T-cell (primary cell): ENCODE data around the gene EHF. TPM values are rescaled to one million over a fixed set of nuclear protein-coding genes. Genes with fewer than 3 reads are reported as not detected.

Experiments
- ATAC-seq, 4 experiments: fragments of 200-7000 bp in 3 of 4; fragments of 150-1000 bp in 1 of 4; cut with Tn5 transposase; replicated peaks in 1 of 4; 1 replicate in 3 of 4; 2 replicates in 1 of 4; pipeline ENCODE4 v1.10.0; 2021; ENCODE audit warnings: moderate library complexity in 3 of 4, mild to moderate bottlenecking in 2 of 4, moderate number of reproducible peaks in 1 of 4
- CTCF ChIA-PET, 2 donors: fragments of 300-600 bp; sonication (Branson Sonifier 250); formaldehyde crosslinking; loops; one replicate each; lab custom pipeline; 2022; ENCODE audit warnings: antibody characterized with exemption in 2 of 2; lab: Charles Lee
- POLR2A ChIA-PET, 2 donors: fragments of 300-600 bp; sonication (Branson Sonifier 250); formaldehyde crosslinking; loops; one replicate each; lab custom pipeline; 2022; ENCODE audit warnings: antibody characterized with exemption in 2 of 2; lab: Charles Lee
- DNase-seq, 35 experiments: peaks; one replicate each; pipeline versions ENCODE4 v3.0.0 to v3.0.0-alpha.2; 2013 to 2023
- H3K27ac ChIP-seq: one replicate; pipeline ENCODE4 v1.5.1; 2013; ENCODE audit warnings: low read length
- H3K27me3 ChIP-seq, 2 experiments: replicated peaks in 1 of 2; 1 replicate in 1 of 2; 2 replicates in 1 of 2; pipeline versions ENCODE4 v1.6.1 to v1.7.0; 2013; ENCODE audit warnings: low read length in 1 of 2, mixed read lengths in 1 of 2; ENCODE audit not compliant: control insufficient read depth in 2 of 2, insufficient read depth in 2 of 2; ENCODE audit errors: extremely low read depth in 1 of 2
- H3K36me3 ChIP-seq, 2 donors: 1 replicate in 1 of 2; 2 replicates in 1 of 2; pipeline versions ENCODE4 v1.6.1 to v1.7.0; 2013; ENCODE audit warnings: low read length in 1 of 2; ENCODE audit not compliant: control insufficient read depth in 2 of 2, insufficient read depth in 1 of 2; ENCODE audit errors: extremely low read depth in 1 of 2
- H3K4me1 ChIP-seq, 2 experiments: 1 replicate in 1 of 2; 2 replicates in 1 of 2; pipeline versions ENCODE4 v1.6.1 to v1.7.0; 2013; ENCODE audit warnings: low read length in 2 of 2, mixed read lengths in 1 of 2; ENCODE audit not compliant: insufficient read depth in 2 of 2, control insufficient read depth in 1 of 2; ENCODE audit errors: extremely low read depth in 1 of 2
- H3K4me3 ChIP-seq, 2 donors: 1 replicate in 1 of 2; 2 replicates in 1 of 2; pipeline versions ENCODE4 v1.5.1 to v1.7.0; 2013; ENCODE audit warnings: mild to moderate bottlenecking in 2 of 2, low read length in 1 of 2, moderate library complexity in 1 of 2; ENCODE audit not compliant: control insufficient read depth in 1 of 2; ENCODE audit errors: extremely low read depth in 1 of 2
- H3K9me3 ChIP-seq: 2 replicates; pipeline ENCODE4 v1.7.0; 2013
- H3K27ac Mint-ChIP-seq, 2 donors: one replicate each; pipeline ENCODE4 v1.8.0; 2020 to 2021; ENCODE audit warnings: mild to moderate bottlenecking in 2 of 2, mixed read lengths in 2 of 2
- H3K27me3 Mint-ChIP-seq, 2 donors: one replicate each; pipeline ENCODE4 v1.8.0; 2021 to 2022; ENCODE audit warnings: mixed read lengths in 2 of 2
- H3K36me3 Mint-ChIP-seq: one replicate; pipeline ENCODE4 v1.8.0; 2021; ENCODE audit warnings: mixed read lengths
- H3K4me1 Mint-ChIP-seq, 3 donors: one replicate each; pipeline ENCODE4 v1.8.0; 2020 to 2022; ENCODE audit warnings: mixed read lengths in 3 of 3, mild to moderate bottlenecking in 1 of 3
- H3K4me3 Mint-ChIP-seq, 3 donors: one replicate each; pipeline ENCODE4 v1.8.0; 2020 to 2022; ENCODE audit warnings: mild to moderate bottlenecking in 3 of 3, mixed read lengths in 3 of 3, moderate library complexity in 3 of 3
- H3K9me3 Mint-ChIP-seq, 3 donors: one replicate each; pipeline ENCODE4 v1.8.0; 2020 to 2022; ENCODE audit warnings: mixed read lengths in 3 of 3
- WGBS: methylation state at CpG from one replicate; pipeline ENCODE4 v1.1.5; 2013; ENCODE audit warnings: missing lambda C conversion rate; ENCODE audit not compliant: insufficient coverage; 5-methylcytosine and 5-hydroxymethylcytosine counted together
- total RNA-seq, 35 experiments: library from RNA in 6 of 35; stranded (reverse) in 6 of 35; fragments of 120-200 nt in 1 of 35; gene quantifications; one replicate each; pipeline versions ENCODE4 v1.2.1 to v1.2.4 and lab custom pipeline; 2013 to 2026

The EHF gene
- total RNA-seq, 5 donors from 2014 or later (not counting 1 experiment from before 2014, with no cell fraction given): 0.30 to 0.47 (median 0.43) TPM; not detected in 2

DNA sequence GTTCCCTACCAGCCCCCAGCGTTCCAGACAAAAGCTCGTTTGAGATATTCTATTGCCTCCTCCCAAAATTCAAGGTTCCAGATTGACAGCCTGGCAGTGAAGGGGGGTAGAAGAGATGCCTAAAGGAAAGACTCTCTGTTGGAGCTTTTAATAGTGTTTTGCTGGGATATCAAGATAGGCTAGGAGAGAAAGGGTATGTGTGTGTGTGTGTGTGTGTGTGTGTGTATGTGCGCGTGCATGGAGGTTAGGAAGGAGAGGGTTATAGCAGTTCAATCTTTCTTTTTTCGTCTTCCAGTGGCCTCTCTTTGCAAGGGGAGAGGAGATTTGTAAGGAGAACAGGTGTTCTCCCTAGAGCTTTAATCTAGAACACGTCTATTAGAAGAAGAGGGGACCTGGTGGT, 22.0 kb downstream of the EHF start:
- Histone ChIP-seq H3K9me3 (no peaks in the 10 kb centered on the region), H3K4me1 (no peaks in the 10 kb centered on the region), H3K36me3 (no peaks in the 10 kb centered on the region), H3K27me3 (peaks cover 0 to 20% of the 10 kb centered on the region in 2 experiments), H3K4me3 (no peak overlapping the region), H3K27ac (no peak overlapping the region)
- H3K27me3 Mint-ChIP-seq: peaks cover 14 to 18% of the 10 kb centered on the region in 2 donors
- no peaks in the 10 kb centered on the region for H3K36me3 Mint-ChIP-seq
- peaks cover 0 to 3% (median 0%) of the 10 kb centered on the region in 3 donors for H3K4me1 Mint-ChIP-seq
- no peaks in the 10 kb centered on the region for H3K9me3 Mint-ChIP-seq
- no peak overlapping the region for H3K27ac Mint-ChIP-seq
- ChIA-PET POLR2A (no interaction called here), CTCF (no interaction called here)
- ATAC-seq (no peak), DNase-seq (no peak)
- no peak overlapping the region for H3K4me3 Mint-ChIP-seq
- WGBS: 86% methylated on average over 3 of the region's 6 CpGs

DNA sequence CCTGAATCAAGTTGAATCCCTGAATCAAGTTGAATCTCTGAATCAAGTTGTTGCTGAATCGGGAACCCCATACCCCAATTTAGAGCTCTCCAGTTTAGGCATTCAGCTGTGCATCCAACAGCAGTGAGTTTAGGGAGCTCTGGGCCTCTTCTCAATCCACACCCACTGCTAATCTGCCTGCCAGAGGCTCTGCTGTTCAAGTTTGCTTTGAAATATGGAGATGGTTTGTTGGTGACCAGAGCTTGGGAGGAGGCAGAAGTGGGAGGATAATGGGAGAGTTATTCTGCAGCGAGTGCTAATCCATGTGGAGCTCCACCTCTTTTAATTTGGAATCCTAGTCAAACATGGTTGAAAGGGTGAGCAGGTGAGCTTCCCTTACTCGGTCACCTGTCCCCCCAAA, 22.4 kb downstream of the EHF start:
- H3K9me3 ChIP-seq: no peaks in the 10 kb centered on the region
- H3K36me3 Mint-ChIP-seq: no peaks in the 10 kb centered on the region
- H3K4me3 Mint-ChIP-seq: no peak overlapping the region
- ChIA-PET CTCF (no interaction called here), POLR2A (interaction anchor here in 1 of 2 donors (0.5 kb wide), 1 partner anchor 248 kb away, joined by 3 read pairs; no protein-coding TSS in a partner anchor)
- no peak overlapping the region for H3K4me3 ChIP-seq
- no peak overlapping the region for H3K27ac Mint-ChIP-seq
- H3K27ac ChIP-seq: no peak overlapping the region
- no peaks in the 10 kb centered on the region for H3K36me3 ChIP-seq
- no peaks in the 10 kb centered on the region for H3K9me3 Mint-ChIP-seq
- H3K27me3 ChIP-seq: peaks cover 0 to 19% of the 10 kb centered on the region in 2 experiments
- H3K27me3 Mint-ChIP-seq: peaks cover 14 to 18% of the 10 kb centered on the region in 2 donors
- no peak for ATAC-seq
- WGBS: 100% methylated on average over 1 of the region's 3 CpGs
- H3K4me1 Mint-ChIP-seq: peaks cover 0 to 5% (median 0%) of the 10 kb centered on the region in 3 donors
- H3K4me1 ChIP-seq: no peaks in the 10 kb centered on the region
- DNase-seq: no peak

DNA sequence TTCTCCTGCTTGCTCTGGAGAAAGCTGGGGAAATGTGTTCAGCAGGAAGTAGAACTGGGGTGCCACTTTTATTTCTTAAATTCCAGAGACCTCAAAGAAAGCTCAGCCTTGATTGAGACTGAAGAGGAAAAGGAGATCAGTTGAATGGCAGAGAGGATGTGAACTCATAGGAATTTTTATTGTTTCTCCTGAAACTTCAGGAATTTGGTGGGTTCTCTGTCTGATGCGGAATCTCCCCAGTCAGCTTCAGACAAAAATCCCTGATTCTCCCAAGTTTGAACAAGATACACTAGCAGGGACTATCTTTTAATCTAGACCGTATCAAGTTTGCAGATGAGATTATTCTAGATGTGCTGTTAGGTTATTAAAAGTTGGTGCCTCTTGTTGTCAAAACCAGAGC, 23.0 kb downstream of the EHF start:
- H3K4me3 Mint-ChIP-seq: no peak overlapping the region
- H3K36me3 ChIP-seq: no peaks in the 10 kb centered on the region
- no peak overlapping the region for H3K4me3 ChIP-seq
- ATAC-seq (no peak), DNase-seq (no peak)
- H3K27ac Mint-ChIP-seq: no peak overlapping the region
- no peaks in the 10 kb centered on the region for H3K9me3 Mint-ChIP-seq
- CTCF ChIA-PET: no interaction called here
- no CpG with 5 or more reads among the region's 2 CpGs for WGBS
- H3K27me3 ChIP-seq: peaks cover 0 to 17% of the 10 kb centered on the region in 2 experiments
- peaks cover 14 to 18% of the 10 kb centered on the region in 2 donors for H3K27me3 Mint-ChIP-seq
- H3K4me1 ChIP-seq: no peaks in the 10 kb centered on the region
- POLR2A ChIA-PET: interaction anchor here in 1 of 2 donors (0.5 kb wide), 1 partner anchor 247 kb away, joined by 3 read pairs; no protein-coding TSS in a partner anchor
- no peaks in the 10 kb centered on the region for H3K36me3 Mint-ChIP-seq
- H3K4me1 Mint-ChIP-seq: peaks cover 0 to 8% (median 1%) of the 10 kb centered on the region in 3 donors
- no peaks in the 10 kb centered on the region for H3K9me3 ChIP-seq
- no peak overlapping the region for H3K27ac ChIP-seq

DNA sequence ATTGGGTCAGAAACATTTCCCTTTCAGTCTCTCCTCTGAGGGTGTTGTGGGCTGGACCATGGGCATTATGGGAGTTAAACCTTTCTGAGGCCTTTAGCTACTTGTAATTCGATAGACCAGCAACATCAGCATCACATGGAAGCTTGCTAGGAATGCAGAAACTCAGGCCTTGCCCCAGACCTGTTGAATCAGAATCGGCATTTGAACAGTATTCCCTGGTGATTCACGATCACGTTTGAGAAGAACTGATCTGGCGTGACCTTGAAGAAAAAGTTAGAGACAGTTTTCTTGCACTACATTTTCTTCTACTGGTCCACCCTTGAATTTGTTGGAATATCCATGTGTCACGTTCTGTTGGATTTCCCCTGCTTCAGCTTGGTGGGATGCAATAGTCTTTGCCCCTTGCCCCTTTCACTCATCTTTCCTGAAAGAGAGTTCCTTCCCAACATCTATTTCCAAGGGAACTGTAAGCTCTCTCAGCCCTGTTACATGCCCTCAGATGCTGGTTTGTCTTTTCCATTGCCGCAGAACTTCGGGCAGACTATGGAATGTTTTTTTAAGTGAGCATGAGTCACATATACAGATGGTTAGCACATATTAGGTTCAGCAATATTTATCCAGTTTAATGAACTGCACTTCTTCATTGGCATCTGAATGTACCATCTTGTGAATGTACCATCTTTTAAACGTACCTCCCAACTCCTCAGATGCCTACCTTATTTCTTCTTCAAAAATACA, 23.9 kb downstream of the EHF start:
- peaks cover 9 to 12% of the 10 kb centered on the region in 2 donors for H3K27me3 Mint-ChIP-seq
- H3K4me3 Mint-ChIP-seq: no peak overlapping the region
- Histone ChIP-seq H3K27ac (no peak overlapping the region), H3K36me3 (no peaks in the 10 kb centered on the region), H3K9me3 (no peaks in the 10 kb centered on the region), H3K4me1 (peaks cover 0 to 10% of the 10 kb centered on the region in 2 experiments), H3K4me3 (no peak overlapping the region), H3K27me3 (peaks cover 0 to 14% of the 10 kb centered on the region in 2 experiments)
- H3K9me3 Mint-ChIP-seq: no peaks in the 10 kb centered on the region
- POLR2A ChIA-PET: no interaction called here
- DNase-seq: no peak
- no peak for ATAC-seq
- no peak overlapping the region for H3K27ac Mint-ChIP-seq
- WGBS: 88% methylated on average over 6 of the region's 9 CpGs
- CTCF ChIA-PET: no interaction called here
- no peaks in the 10 kb centered on the region for H3K36me3 Mint-ChIP-seq
- peaks cover 6 to 17% (median 11%) of the 10 kb centered on the region in 3 donors for H3K4me1 Mint-ChIP-seq

DNA sequence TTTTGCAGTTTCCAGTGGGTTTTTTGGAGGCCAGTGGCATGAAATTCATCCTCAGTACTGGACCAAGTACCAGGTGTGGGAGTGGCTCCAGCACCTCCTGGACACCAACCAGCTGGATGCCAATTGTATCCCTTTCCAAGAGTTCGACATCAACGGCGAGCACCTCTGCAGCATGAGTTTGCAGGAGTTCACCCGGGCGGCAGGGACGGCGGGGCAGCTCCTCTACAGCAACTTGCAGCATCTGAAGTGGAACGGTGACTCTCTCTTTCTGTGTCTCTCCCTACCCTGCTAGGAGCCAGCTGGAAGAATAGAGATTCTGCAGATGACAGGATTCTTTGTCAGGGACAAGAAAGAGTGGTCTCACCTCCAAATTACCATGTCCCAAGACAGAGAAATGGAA, 25.5 kb downstream of the EHF start:
- no peaks in the 10 kb centered on the region for H3K9me3 Mint-ChIP-seq
- Histone ChIP-seq H3K36me3 (no peaks in the 10 kb centered on the region), H3K27me3 (peaks cover 0 to 11% of the 10 kb centered on the region in 2 experiments), H3K27ac (no peak overlapping the region), H3K4me1 (peaks cover 0 to 25% of the 10 kb centered on the region in 2 experiments), H3K9me3 (no peaks in the 10 kb centered on the region), H3K4me3 (no peak overlapping the region)
- no peaks in the 10 kb centered on the region for H3K36me3 Mint-ChIP-seq
- H3K4me3 Mint-ChIP-seq: no peak overlapping the region
- DNase-seq: no peak
- peaks cover 11 to 12% of the 10 kb centered on the region in 2 donors for H3K27me3 Mint-ChIP-seq
- H3K27ac Mint-ChIP-seq: no peak overlapping the region
- ChIA-PET POLR2A (no interaction called here), CTCF (no interaction called here)
- H3K4me1 Mint-ChIP-seq: peaks cover 20 to 32% (median 25%) of the 10 kb centered on the region in 3 donors
- no peak for ATAC-seq
- WGBS: 95% methylated on average over 7 of the region's 8 CpGs

DNA sequence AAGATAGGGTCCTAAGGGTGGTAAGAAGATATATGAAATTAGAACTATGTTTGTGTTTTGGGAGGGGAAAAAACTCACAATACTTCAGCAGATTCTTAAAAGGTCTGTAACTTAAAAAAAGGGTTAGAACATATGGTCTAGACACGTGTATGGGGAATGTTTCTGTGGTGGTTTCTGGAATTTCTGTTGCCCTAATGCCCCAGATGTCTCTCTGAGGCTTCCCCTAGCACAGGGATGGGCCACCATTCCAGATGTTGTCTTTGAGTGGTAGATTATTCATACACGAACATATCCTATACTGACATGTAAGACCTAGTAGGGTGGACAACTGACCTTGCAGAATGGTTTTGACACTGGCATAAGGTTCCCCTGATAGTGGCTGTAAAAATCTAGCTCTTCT, 26.2 kb downstream of the EHF start:
- Mint-ChIP-seq H3K4me1 (peaks cover 25 to 39% (median 30%) of the 10 kb centered on the region in 3 donors), H3K4me3 (no peak overlapping the region), H3K36me3 (no peaks in the 10 kb centered on the region), H3K9me3 (no peaks in the 10 kb centered on the region), H3K27me3 (peaks cover 11 to 12% of the 10 kb centered on the region in 2 donors), H3K27ac (no peak overlapping the region)
- Histone ChIP-seq H3K27ac (no peak overlapping the region), H3K27me3 (peaks cover 0 to 8% of the 10 kb centered on the region in 2 experiments), H3K36me3 (no peaks in the 10 kb centered on the region), H3K9me3 (no peaks in the 10 kb centered on the region), H3K4me3 (no peak overlapping the region), H3K4me1 (peaks cover 0 to 29% of the 10 kb centered on the region in 2 experiments)
- WGBS: no CpG with 5 or more reads among the region's 2 CpGs
- ATAC-seq (no peak), DNase-seq (no peak)
- POLR2A ChIA-PET: no interaction called here
- CTCF ChIA-PET: no interaction called here
